CD4-positive, alpha-beta T cell treated with Interleukin-6 for 4 hours (primary cell): ENCODE data around the gene PNMA6F.
"Not testable (repeated sequence)": the region's sequence is repeated elsewhere in the genome, so short reads cannot be mapped to it uniquely, and the experiment has no call there.

Experiments
- DNase-seq: peaks from one replicate; pipeline ENCODE4 v3.0.0-alpha.2; 2020; ENCODE audit warnings: mixed read lengths

The PNMA6F gene

GRCh38 chrX:153334654-153335295, 13.2 kb upstream of the PNMA6F start:
- DNase-seq, result no peak

DNA sequence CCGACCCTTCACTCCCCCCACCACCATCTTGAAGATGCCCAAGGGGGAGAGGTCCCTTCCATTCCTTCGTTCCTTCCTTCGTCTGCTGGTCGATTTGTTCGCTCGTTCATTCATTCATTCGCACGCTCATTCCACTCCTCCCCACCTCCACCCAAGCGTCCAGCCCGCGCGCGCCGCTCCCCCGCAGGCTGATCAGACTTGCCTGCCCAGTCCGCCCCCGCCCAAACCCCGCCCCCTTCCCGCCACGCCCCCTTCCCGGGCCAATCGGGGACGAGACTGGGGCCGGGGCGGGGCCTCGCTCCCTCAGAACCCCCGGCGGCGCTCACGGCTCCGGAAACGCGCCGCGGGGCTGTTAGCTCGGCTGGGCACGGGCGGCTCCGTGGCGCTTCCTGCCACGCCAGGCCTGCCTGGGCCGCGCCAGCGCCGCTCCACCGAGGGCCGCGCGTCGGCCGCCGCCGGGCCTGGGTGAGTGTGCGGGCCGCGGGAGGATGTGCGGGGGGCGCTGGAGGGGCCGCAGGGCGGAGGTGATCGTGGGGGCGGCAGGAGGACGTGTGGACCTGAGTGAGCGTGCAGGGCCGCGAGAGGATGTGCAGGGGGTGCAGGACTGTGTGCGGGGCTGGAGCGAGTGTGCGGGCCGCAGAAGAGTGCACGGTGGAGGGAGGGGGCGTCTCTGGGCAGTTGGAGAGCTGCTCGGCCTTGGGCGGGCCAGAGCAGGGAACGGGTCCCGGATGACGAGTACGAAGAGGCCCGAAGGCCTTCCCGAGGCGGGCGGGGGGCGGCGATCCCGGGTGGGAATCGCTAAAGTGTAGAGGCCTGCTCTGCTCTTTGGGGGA, 12.5 kb upstream of the PNMA6F start, which contains the start of gene ZNF275:
ZNF275 (plus strand) TSS at position 333 of the 833 bp plus-strand sequence. CDS start 2,527 bp downstream, outside the sequence.
- peak; percentile 88 for DNase-seq

- no peak for DNase-seq
These were observed 11.7 kb upstream of the PNMA6F start for GRCh38 chrX:153333266-153333665.

DNA sequence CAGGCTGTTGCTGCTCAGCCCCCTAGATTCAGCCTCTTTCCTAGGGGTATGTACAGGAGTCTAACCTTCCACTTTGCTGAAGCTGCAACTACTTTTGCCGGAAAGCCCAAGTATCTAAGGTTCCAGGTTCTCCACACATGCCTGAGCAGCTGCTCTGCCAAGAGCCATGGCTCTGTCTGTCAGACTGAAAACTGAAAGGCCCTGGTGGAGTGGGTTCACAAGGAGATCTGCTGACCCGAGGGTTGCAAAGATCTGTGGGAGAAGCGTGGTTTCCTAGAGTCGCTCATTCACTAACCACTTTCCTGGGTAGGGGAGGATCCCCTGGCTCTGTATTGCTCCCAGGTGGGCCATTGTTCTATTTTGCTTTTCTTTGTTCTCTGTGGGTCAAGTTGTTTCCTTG, 6.0 kb upstream of the PNMA6F start:
- no peak for DNase-seq

DNA sequence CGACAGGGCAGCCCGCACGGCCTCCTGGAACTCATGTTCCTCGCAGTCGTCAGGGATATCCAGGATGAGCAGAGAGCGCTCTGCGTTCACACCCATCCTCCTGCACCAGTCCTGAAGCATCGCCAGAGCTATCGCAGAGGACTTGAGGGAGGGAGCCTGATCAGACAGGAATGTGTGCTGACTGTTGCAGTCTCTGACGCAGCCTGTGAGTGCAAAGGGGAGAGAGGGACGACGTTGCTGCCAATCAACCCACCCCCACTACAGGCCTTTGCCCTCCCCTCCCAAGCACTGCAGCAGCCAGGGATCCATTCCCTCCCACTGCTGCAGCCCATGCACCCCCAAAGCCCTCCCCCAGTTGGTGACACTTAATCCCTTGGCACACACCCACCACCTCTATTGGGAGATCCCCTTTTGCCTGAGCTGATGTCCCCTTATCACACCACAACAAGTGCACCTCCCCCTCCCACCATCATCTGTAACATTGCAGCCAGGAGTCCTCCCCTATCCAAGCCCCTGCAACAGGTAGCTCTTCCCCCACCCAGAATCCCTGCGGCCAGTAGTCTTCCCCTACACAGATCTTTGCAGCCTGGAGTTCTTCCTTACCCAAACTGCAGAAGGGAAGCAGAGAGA, 897 bp downstream of the PNMA6F start:
- no peak for DNase-seq

GRCh38 chrX:153320047-153320443, 1.5 kb downstream of the PNMA6F start:
- not testable (repeated sequence) for DNase-seq

DNA sequence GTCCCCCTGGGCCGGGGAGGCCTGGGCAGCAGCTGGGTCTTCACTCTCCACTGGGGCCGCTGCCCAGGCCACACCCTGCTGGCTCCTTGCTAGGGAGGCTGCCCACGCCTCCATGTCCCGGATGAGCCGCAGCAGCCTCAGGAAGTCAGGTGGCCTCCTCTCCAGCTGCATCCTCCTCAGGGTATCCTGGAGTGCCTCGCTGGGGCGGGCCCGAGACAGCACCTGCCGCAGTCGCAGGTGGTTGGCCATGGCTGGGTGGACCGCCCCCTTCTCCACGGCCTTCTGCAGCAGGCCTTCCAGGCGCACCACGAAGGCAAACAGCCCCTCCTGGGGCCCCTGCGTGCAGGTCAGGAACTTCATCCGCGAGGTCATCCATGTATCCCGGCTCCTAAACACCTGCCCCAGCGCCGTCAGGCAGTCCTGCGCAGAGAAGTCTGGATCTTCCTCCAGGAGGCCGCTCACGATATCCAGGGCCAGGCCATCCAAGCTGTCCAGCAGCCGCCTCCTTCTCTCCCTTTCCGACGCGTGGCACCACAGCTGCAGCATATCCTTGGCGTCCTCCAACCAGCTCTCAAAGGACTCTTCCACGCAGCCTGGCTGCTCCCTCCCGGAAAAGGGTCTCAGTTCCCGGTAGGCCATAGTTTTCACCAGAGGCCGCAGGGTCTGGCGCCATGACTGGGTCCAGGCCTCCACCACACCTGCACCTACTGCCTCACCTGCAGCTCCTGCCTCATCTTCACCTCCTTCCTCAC, 2.1 kb downstream of the PNMA6F start:
- no peak for DNase-seq

GRCh38 chrX:153318811-153319210, 2.8 kb downstream of the PNMA6F start:
- no peak for DNase-seq

- DNase-seq, result no peak
These were observed 3.4 kb downstream of the PNMA6F start for GRCh38 chrX:153317996-153318722.

GRCh38 chrX:153317306-153317705, 4.3 kb downstream of the PNMA6F start:
- DNase-seq, result no peak

- no peak for DNase-seq
These were observed 8.7 kb downstream of the PNMA6F start for GRCh38 chrX:153312842-153313241.

DNA sequence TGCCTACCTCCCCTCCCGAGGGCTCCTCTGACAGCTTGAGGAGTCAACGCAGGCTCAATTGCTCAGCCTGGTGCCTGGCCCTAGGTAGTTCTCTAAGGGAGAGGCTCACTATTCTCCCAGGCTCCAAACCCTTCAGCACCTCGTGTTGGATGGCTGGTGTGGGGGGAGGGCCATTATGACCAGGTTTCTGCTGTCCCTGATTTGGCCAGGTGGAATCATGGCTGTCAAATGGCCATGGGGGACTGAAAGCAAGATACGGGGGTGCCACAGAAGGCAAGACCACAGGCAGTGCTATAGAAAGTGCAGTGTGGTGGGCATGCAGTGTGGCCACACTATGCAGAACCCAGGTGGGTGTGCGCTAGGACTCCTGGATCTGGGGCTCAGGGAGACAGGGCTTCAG, 9.5 kb downstream of the PNMA6F start:
- no peak for DNase-seq

- DNase-seq, result no peak
These were observed 10.7 kb downstream of the PNMA6F start for GRCh38 chrX:153310901-153311300.

GRCh38 chrX:153307276-153308178, 14.0 kb downstream of the PNMA6F start:
- DNase-seq, result no peak

DNA sequence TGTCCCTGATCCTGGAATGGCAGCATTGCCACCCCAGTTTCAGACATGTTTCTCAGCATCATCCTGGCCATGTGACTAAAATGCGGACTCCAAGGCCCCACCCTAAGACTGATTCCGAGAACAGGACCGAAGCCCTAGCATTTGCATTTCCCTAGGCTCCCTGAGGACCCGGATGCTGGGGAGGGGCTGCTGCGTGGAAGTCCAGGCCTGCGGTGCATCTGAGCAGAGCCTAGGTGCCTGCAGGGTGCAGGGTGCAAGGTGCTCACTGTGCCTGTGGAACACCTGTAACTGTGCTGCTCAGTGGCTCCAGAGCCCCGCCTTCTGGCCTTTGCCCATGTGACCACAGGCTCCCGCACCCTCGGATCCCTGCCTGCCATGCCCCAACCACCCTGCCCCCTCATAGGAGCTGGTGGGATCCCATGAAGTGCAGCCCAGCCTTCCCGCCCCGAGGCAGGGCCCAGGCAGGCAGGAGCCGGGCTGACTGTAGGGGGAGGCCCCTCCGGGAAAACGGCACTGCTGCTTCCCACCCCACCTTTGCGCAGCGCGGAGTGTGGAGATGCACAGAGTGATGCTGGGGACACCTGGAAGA, 14.9 kb downstream of the PNMA6F start:
- no peak for DNase-seq

- DNase-seq, result no peak
These were observed 15.6 kb downstream of the PNMA6F start for GRCh38 chrX:153305972-153306371.

DNA sequence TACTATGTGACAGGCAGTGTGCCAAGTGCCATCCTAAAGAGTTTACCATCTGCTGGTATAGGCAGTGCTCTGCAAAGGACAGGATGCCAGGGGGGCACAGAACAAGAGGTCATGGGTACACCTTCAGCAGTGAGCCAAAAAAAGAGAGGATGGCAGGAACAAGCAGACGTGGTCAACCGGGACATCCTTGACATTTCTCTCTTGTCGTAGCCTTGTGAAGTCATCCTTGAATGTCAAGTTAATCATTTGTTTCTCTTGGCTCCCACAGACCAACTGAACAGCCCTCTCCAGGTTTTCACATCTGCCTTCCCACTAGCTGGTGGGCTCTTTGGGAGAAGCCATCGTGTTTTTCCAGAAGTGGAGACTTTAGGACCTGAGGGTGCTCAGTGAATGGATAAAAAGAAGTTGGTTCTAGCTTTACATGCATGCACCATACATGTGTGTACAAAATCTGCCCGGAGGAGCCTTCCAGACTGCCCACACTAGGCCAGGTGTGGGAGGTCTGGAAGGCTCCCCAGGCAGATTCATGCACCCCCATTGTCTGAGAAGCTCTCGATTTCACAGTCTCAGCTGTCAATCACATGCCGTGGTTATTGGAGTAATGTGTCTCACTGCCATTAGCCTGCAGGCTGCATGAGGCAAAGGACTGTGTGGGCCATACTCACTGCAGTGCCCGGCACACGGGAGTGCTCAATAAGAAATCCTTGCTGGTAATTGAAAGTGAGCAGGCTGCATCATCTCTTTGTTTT, 16.4 kb downstream of the PNMA6F start:
- DNase-seq, result no peak

DNA sequence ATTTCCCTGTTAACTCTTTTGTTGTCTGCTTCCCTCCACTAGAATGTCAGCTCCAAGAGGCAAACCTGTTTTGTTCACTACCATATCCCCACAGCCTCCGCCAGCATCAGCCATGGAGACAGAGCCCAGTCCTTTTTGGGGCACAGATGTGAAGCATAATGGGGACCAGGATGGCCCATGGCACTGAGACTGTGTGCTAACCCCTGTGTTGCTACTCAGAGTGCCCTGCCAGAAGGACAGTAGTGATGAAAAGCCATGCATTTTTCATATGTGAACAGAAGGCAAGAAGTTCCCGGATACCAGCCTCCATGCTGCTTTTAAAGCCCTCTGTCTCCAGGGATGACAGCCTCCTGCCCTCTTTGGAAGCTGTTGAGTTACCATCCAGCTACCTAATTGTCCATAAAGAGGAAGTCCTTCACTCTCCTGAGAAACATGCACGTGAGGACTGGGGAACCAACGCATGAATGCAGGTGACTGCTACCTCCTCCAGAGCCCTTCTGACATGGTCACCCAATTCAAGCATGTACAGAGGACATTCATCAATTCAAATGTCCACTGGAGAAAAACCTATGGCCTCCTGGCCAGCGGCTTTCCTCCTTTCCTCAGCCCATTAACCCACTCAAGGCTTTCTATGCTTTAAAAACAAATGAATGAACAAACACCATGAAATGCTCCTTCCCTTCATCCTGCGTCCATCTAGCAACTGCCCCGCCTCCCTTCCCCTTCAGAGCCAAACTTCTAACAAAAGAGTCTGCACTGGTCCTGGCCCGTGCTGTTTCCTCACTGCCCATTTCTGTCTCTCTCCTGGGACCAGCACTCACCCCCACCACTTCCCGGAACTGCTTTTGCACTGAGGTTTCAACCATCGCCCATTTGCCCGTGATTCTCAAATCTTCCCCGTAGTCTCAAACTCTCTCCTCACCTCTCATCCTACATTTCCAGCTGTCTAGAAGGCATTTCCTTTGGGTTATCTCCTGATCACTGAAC, 18.0 kb downstream of the PNMA6F start:
- no peak for DNase-seq

- no peak for DNase-seq
These were observed 18.8 kb downstream of the PNMA6F start for GRCh38 chrX:153302796-153303195.
